NCI-H146 (cell line): ENCODE data around the gene ABCC4.

Experiments
- DNase-seq: peaks from one replicate; lab custom pipeline; 2025; lab: John Stamatoyannopoulos, UW

ABCC4 gene

GRCh38 chr13:95154413-95154886 lies 146.8 kb downstream of the ABCC4 start:
- peak; percentile 21 for DNase-seq

DNA sequence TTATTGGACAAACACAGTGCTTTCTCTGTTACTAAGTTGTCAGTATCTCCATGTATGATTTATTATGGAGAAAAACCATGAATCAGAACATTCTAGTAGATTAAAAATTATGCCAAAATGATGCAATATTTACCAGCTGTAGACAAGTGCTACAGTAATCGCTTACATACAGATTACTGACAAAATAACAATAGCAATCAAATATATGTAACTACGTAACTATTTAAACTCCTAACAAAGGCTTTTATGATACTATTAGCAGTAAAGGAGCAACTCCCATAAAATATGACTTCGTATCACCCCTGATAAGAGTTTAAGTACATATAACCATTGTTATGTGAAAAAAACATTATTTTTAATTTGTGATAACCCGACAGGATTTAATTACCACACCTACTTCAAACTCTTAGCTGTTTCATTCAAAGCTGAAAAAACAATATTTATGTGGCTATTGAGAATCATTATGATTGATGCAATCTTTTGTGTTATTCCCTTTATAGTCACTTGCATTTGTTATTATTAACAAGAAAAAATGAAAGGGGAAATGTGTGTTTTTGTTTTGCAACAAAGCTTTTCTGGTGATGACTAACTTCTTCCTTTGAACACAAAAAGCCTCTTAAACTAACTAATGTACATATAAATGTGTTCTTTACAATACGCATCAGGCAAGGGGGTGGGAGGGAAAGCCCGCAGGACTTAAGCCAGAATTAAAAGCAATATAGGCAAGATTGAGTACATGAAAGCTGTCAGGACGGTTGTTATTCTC lies 147.4 kb downstream of the ABCC4 start:
- peak; percentile 58 for DNase-seq

- no peak for DNase-seq
Measured at GRCh38 chr13:95151942-95152587, 149.2 kb downstream of the ABCC4 start.

- no peak for DNase-seq
Measured at GRCh38 chr13:95150555-95150954, 150.7 kb downstream of the ABCC4 start.

GRCh38 chr13:95146486-95146885 lies 154.8 kb downstream of the ABCC4 start:
- DNase-seq: no peak

DNA sequence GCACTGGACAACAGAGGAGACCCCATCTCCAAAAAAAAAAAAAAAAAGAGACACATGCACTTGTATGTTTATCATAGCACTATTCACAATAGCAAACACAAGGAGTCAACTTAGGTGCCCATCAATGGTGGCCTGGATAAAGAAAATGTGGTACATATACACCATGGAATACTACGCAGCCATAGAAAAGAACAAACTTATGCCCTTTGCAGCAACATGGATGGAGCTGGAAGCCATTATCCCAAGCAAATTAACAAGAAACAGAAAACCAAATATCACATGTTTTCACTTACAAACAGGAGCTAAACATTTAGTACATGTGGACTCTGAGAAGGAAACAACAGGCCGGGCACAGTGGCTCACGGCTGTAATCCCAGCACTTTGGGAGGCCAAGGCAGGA lies 155.7 kb downstream of the ABCC4 start:
- DNase-seq: no peak

- no peak for DNase-seq
Measured at GRCh38 chr13:95140502-95140901, 160.7 kb downstream of the ABCC4 start.

- DNase-seq: no peak
Measured at GRCh38 chr13:95138876-95139585, 162.2 kb downstream of the ABCC4 start.

GRCh38 chr13:95137096-95137495 lies 164.2 kb downstream of the ABCC4 start:
- no peak for DNase-seq

GRCh38 chr13:95136638-95137037 lies 164.6 kb downstream of the ABCC4 start:
- no peak for DNase-seq

DNA sequence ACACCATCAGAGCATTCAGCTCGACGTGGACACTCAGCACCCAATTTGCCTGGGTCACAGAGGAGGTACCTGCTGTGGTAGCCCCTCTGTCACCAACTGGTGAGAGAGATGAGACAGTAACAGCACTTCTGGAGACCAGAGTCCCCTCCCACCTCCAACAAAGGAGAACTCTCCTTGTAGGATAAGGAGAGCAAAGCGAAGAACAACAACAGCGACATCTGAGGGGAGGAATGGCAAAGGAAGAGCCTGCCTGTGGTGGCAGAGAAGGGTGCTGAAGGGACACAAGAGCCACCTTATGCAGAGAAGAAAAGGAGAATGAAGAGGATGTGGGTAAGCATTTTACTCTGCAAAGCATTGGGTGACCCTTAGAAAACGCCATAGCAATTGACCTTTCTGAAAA lies 167.8 kb downstream of the ABCC4 start:
- no peak for DNase-seq

GRCh38 chr13:95129004-95129403 lies 172.2 kb downstream of the ABCC4 start:
- DNase-seq: no peak

GRCh38 chr13:95128045-95128643 lies 173.1 kb downstream of the ABCC4 start:
- DNase-seq: peak; percentile 99

DNA sequence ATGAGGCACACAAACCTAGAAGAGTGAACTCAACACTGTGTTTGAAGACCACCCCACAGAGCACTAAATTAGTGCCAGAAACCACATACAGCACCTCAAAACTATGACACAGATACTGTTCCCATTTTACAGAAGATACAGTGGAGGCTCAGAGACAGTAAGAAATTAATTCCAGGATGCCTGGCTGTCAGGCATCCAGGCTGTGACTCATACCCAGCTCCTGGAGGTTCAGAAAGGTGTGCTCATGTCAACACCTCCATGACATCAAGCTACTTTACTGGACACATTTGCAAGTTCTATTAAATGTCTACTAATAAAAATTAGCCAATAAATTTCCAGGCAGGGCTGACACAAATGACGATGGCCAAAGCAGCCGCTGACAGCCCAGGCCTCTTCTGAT lies 176.3 kb downstream of the ABCC4 start:
- DNase-seq: no peak

- DNase-seq: peak; percentile 73
Measured at GRCh38 chr13:95123726-95124125, 177.5 kb downstream of the ABCC4 start.

- DNase-seq: no peak
Measured at GRCh38 chr13:95122063-95122462, 179.2 kb downstream of the ABCC4 start.

- DNase-seq: no peak
Measured at GRCh38 chr13:95121516-95121915, 179.7 kb downstream of the ABCC4 start.

GRCh38 chr13:95120650-95121049 lies 180.6 kb downstream of the ABCC4 start:
- DNase-seq: no peak

GRCh38 chr13:95118541-95119324 lies 182.5 kb downstream of the ABCC4 start:
- no peak for DNase-seq

- DNase-seq: no peak
Measured at GRCh38 chr13:95117092-95117491, 184.2 kb downstream of the ABCC4 start.

- peak; percentile 35 for DNase-seq
Measured at GRCh38 chr13:95115525-95115924, 185.7 kb downstream of the ABCC4 start.

DNA sequence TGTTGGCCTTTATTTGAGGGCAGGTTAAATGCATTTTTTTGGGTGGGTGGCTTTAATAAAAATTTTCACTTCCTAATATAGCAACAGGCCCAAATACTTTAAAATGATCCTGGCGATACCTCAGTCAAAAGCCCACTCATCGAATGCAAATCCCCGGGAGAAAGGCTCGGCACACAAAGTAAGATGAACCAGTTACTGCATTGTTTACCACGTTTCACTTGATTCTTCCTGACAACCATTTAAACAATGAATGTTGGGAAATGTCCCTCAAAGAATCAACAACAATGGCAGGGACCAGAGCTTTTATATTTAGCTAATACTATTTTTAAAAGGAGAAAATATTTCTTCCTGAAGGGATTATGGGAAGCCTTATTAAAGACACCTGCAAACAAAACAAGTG lies 187.7 kb downstream of the ABCC4 start:
- DNase-seq: no peak
